ENCODE data around the gene PRKN.

Gene PRKN

DNA sequence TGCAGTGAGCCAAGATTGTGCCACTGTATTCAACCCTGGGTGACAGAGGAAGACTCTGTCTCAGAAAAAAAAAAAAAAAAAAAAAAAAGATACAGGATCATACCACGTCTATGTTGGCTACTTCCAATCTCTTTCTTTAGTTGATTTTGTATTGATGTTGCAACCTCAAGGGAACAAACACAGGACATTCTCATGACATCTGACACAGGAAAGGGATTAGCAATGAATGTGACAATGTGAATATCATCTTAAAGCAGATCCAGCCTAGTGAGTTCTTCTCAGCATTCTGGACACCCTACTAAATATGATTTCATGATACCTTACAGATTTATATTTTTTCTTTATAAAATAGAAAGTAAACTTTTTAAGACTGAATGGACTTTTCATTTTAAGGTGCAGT is 580.3 kb downstream of the PRKN start:
- Histone ChIP-seq H3K4me1 (ENCODE audit: control insufficient read depth in 5 of 5, insufficient read depth in 5 of 5, low read length in 5 of 5) (peaks cover 0 to 10% (median 8%) of the 10 kb centered on the region in 5 donors), H3K27ac (ENCODE audit: low read depth, low read length) (no peak overlapping the region), H3K4me3 (ENCODE audit: low read depth in 1 of 5, low read length in 5 of 5) (no peak overlapping the region), H3K36me3 (ENCODE audit: control insufficient read depth in 5 of 5, insufficient read depth in 5 of 5, low read length in 5 of 5) (no peaks in the 10 kb centered on the region), H3K27me3 (ENCODE audit: control insufficient read depth in 5 of 5, insufficient read depth in 4 of 5, low read length in 5 of 5) (no peaks in the 10 kb centered on the region), H3K9me3 (ENCODE audit: control insufficient read depth in 5 of 5, low read length in 5 of 5) (no peaks in the 10 kb centered on the region), H3K9ac (ENCODE audit: low read length in 5 of 5) (no peak overlapping the region)

DNA sequence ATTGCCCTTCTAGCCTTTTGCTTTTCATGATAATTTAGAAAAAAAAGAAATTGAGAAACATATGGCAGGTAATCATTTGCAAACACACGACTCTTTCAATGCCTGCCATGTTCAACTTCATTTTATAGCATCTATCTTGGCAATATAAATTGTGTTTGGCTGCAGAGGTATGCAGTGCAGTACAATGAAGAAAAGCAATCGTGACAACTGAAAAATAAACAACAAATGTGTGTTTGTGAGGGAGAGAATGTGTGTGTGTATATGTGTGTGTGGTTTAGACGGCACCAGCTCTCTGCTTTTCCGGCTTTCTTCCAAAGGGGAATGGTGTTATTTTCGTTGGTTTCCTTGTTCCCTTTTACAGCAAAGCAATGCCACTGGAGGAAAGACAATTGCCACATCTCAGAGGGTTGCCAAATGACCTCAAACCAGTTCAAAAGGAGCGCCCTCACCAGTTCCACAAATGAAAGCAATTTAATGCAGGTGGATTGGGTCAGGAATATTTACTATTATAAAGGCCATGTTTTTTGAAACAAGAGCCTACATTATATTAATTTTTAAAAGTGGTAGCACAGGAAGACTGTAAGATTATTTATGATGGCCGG is 587.2 kb downstream of the PRKN start:
- Histone ChIP-seq H3K9ac (ENCODE audit: low read length in 5 of 5) (no peak overlapping the region), H3K27me3 (ENCODE audit: control insufficient read depth in 5 of 5, insufficient read depth in 4 of 5, low read length in 5 of 5) (no peaks in the 10 kb centered on the region), H3K36me3 (ENCODE audit: control insufficient read depth in 5 of 5, insufficient read depth in 5 of 5, low read length in 5 of 5) (no peaks in the 10 kb centered on the region), H3K9me3 (ENCODE audit: control insufficient read depth in 5 of 5, low read length in 5 of 5) (peaks cover 3 to 17% (median 14%) of the 10 kb centered on the region in 5 donors), H3K4me1 (ENCODE audit: control insufficient read depth in 5 of 5, insufficient read depth in 5 of 5, low read length in 5 of 5) (no peaks in the 10 kb centered on the region), H3K4me3 (ENCODE audit: low read depth in 1 of 5, low read length in 5 of 5) (no peak overlapping the region), H3K27ac (ENCODE audit: low read depth, low read length) (no peak overlapping the region)

DNA sequence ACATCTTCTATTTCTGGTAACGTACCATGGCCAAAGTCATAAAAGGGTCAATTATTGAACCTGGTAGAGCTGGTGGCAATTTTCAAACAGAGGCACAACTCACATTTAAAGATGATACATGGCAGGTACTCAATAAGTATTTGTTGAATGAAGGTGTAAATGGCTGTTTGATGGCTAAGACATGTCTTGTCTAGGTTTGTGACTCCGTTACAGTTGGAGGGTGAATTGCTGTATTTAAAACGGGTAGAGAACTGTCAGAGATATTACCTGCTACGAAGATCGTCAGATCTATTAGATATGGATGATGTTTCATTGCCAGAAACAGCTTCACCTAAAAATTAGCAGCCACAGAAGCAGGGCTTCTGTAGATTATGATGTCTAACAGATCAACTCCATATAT is 601.9 kb downstream of the PRKN start:
- no peak overlapping the region for H3K27ac ChIP-seq (ENCODE audit: low read depth, low read length)
- H3K9ac ChIP-seq (ENCODE audit: low read length in 5 of 5) = no peak overlapping the region
- no peak overlapping the region for H3K4me3 ChIP-seq (ENCODE audit: low read depth in 1 of 5, low read length in 5 of 5)
- peaks cover 0 to 3% (median 0%) of the 10 kb centered on the region in 5 donors for H3K9me3 ChIP-seq (ENCODE audit: control insufficient read depth in 5 of 5, low read length in 5 of 5)
- H3K4me1 ChIP-seq (ENCODE audit: control insufficient read depth in 5 of 5, insufficient read depth in 5 of 5, low read length in 5 of 5) = peaks cover 0 to under 1% (median 0%) of the 10 kb centered on the region in 5 donors
- H3K27me3 ChIP-seq (ENCODE audit: control insufficient read depth in 5 of 5, insufficient read depth in 4 of 5, low read length in 5 of 5) = no peaks in the 10 kb centered on the region
- H3K36me3 ChIP-seq (ENCODE audit: control insufficient read depth in 5 of 5, insufficient read depth in 5 of 5, low read length in 5 of 5) = no peaks in the 10 kb centered on the region

DNA sequence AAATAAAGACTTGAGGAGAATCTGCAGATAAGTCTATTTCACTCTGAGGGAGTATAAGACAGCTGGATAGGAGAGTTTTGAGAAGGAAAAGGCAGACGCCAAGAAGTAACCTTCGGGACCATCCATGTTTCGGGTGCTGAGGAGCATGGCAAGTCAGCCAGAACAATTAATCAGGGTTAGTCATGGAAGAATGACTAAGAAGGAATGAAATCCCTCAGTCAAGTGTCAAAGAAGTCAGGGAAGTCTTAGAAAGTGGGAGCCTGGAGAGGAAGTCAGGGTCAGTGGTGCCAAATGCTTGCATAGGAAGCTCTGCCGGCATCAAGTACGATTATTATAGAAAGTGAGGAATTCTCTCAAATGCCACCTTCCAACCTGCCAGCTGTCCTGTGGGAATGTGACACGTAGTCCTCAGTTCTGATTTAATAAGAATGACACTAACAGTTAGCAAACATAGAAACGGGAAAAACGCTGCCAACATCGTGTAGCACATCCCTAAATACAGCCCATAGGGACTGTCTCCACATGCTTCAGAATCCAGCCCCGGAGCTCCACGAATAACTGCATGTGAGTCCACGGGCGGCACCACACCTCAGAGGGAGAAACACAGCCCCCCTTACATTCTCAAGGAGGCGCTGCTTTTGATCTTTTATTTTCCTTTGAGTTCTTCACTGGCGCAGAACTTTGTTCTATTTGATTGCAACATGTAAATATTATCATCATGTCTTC is 602.7 kb downstream of the PRKN start:
- H3K27me3 ChIP-seq (ENCODE audit: control insufficient read depth in 5 of 5, insufficient read depth in 4 of 5, low read length in 5 of 5) = no peaks in the 10 kb centered on the region
- no peak overlapping the region for H3K4me3 ChIP-seq (ENCODE audit: low read depth in 1 of 5, low read length in 5 of 5)
- no peaks in the 10 kb centered on the region for H3K36me3 ChIP-seq (ENCODE audit: control insufficient read depth in 5 of 5, insufficient read depth in 5 of 5, low read length in 5 of 5)
- no peak overlapping the region for H3K27ac ChIP-seq (ENCODE audit: low read depth, low read length)
- H3K4me1 ChIP-seq (ENCODE audit: control insufficient read depth in 5 of 5, insufficient read depth in 5 of 5, low read length in 5 of 5) = peaks cover 0 to 8% (median 0%) of the 10 kb centered on the region in 5 donors
- no peak overlapping the region for H3K9ac ChIP-seq (ENCODE audit: low read length in 5 of 5)
- peaks cover 0 to 3% (median 0%) of the 10 kb centered on the region in 5 donors for H3K9me3 ChIP-seq (ENCODE audit: control insufficient read depth in 5 of 5, low read length in 5 of 5)

DNA sequence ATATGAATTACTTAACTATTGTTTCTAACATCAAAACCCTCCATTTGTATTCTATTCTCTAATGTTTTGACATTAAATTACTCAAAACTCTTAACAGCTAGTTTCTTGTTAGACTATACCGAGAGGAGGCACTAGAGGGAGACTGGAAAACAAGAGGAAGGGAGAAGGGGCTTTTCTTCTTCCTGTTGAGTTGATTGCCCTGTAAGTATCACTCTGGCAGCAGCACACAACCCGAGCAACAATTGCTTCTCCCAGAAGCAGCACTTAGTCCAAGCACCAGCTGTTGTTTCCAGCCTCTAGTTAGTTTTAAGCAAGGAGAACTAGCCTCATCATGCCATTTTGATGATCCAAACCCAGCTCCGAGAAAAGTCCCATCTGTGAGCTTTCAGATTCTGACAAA is 603.8 kb downstream of the PRKN start:
- Histone ChIP-seq H3K27ac (ENCODE audit: low read depth, low read length) (no peak overlapping the region), H3K9me3 (ENCODE audit: control insufficient read depth in 5 of 5, low read length in 5 of 5) (peaks cover 0 to 3% (median 0%) of the 10 kb centered on the region in 5 donors)

DNA sequence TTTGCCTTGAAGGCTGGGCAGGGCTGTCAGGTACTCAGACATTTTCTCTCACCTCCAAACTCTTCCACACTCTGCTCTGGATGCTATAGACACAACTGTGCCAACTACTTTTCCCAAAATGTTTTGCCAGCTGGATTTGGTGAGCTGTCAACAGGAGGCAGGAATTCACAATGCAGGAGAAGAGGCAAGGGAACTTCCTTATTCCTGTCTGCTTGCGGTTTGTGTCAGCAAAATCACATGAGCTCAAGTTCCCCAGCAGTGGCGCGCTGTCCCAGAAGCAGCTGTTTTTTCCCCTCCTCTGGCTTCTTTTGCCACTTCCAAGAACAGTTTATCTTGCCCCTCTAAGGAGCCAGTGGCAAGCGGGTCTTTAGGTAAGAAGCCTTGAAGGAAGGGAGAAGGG is 608.2 kb downstream of the PRKN start:
- Histone ChIP-seq H3K9ac (ENCODE audit: low read length in 5 of 5) (peak overlapping the region in 1 of 5 donors; percentile 55), H3K4me3 (ENCODE audit: low read depth in 1 of 5, low read length in 5 of 5) (no peak overlapping the region), H3K27ac (ENCODE audit: low read depth, low read length) (no peak overlapping the region), H3K36me3 (ENCODE audit: control insufficient read depth in 5 of 5, insufficient read depth in 5 of 5, low read length in 5 of 5) (no peaks in the 10 kb centered on the region), H3K9me3 (ENCODE audit: control insufficient read depth in 5 of 5, low read length in 5 of 5) (no peaks in the 10 kb centered on the region), H3K27me3 (ENCODE audit: control insufficient read depth in 5 of 5, insufficient read depth in 4 of 5, low read length in 5 of 5) (no peaks in the 10 kb centered on the region), H3K4me1 (ENCODE audit: control insufficient read depth in 5 of 5, insufficient read depth in 5 of 5, low read length in 5 of 5) (peaks cover 0 to 20% (median 9%) of the 10 kb centered on the region in 5 donors)

More for the DNA sequence above, 603.8 kb downstream of the PRKN start:
- Histone ChIP-seq H3K4me1 (ENCODE audit: control insufficient read depth in 5 of 5, insufficient read depth in 5 of 5, low read length in 5 of 5) (peaks cover 0 to 19% (median 9%) of the 10 kb centered on the region in 5 donors), H3K27me3 (ENCODE audit: control insufficient read depth in 5 of 5, insufficient read depth in 4 of 5, low read length in 5 of 5) (no peaks in the 10 kb centered on the region), H3K9ac (ENCODE audit: low read length in 5 of 5) (no peak overlapping the region), H3K36me3 (ENCODE audit: control insufficient read depth in 5 of 5, insufficient read depth in 5 of 5, low read length in 5 of 5) (no peaks in the 10 kb centered on the region), H3K4me3 (ENCODE audit: low read depth in 1 of 5, low read length in 5 of 5) (no peak overlapping the region)

DNA sequence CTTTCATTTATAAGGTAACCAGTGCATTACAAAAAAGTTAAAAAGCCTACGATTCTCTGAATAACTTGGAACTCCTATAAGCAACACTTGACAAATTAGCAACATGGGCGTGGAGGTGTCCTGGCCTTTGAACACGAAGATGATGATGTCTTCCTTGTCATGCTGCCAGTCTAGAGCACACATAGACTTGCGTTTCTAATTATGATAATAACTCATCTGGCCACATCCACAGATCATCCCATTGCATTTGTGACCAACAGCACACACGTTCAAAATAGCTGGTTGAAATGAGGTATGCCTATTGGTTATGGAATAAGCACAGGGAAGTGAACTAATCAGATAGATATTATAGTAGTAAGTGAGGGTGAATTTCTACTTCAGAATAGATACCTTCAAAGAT is 608.9 kb downstream of the PRKN start:
- Histone ChIP-seq H3K27ac (ENCODE audit: low read depth, low read length) (no peak overlapping the region), H3K4me1 (ENCODE audit: control insufficient read depth in 5 of 5, insufficient read depth in 5 of 5, low read length in 5 of 5) (peaks cover 0 to 20% (median 9%) of the 10 kb centered on the region in 5 donors), H3K36me3 (ENCODE audit: control insufficient read depth in 5 of 5, insufficient read depth in 5 of 5, low read length in 5 of 5) (no peaks in the 10 kb centered on the region), H3K4me3 (ENCODE audit: low read depth in 1 of 5, low read length in 5 of 5) (no peak overlapping the region), H3K9ac (ENCODE audit: low read length in 5 of 5) (no peak overlapping the region), H3K27me3 (ENCODE audit: control insufficient read depth in 5 of 5, insufficient read depth in 4 of 5, low read length in 5 of 5) (no peaks in the 10 kb centered on the region), H3K9me3 (ENCODE audit: control insufficient read depth in 5 of 5, low read length in 5 of 5) (no peaks in the 10 kb centered on the region)

DNA sequence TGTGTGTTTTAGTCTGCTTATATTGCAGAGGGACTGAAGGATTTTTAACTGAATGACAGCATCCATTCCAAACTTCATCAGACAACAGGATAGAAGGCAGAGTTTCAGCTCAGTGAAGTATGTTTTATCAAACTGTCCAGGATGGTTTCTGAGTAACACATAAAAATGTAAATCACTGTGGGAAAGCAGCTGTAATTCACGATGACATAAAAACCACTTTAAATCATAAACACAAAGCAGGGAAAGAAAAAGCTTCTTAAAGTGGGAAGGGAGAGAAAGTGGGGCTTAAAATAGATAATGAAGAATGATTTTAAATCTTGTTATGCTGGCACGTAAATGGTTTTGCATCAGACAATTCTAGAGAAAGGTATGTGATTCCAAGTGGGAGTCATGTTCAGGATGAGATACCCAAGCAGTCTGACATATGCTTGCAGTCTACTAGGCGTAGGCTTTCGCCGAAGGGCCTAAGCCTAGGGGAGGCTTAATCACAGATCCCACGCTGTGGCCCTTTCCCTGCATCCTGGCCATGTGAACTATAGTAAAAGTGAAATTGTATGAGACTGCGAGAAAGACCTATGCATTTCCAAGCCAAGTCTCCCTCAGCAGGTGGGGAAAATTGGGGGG is 610.6 kb downstream of the PRKN start:
- Histone ChIP-seq H3K9me3 (ENCODE audit: control insufficient read depth in 5 of 5, low read length in 5 of 5) (no peaks in the 10 kb centered on the region), H3K4me1 (ENCODE audit: control insufficient read depth in 5 of 5, insufficient read depth in 5 of 5, low read length in 5 of 5) (peaks cover 0 to 20% (median 9%) of the 10 kb centered on the region in 5 donors), H3K27ac (ENCODE audit: low read depth, low read length) (no peak overlapping the region), H3K27me3 (ENCODE audit: control insufficient read depth in 5 of 5, insufficient read depth in 4 of 5, low read length in 5 of 5) (no peaks in the 10 kb centered on the region), H3K4me3 (ENCODE audit: low read depth in 1 of 5, low read length in 5 of 5) (no peak overlapping the region), H3K9ac (ENCODE audit: low read length in 5 of 5) (no peak overlapping the region), H3K36me3 (ENCODE audit: control insufficient read depth in 5 of 5, insufficient read depth in 5 of 5, low read length in 5 of 5) (no peaks in the 10 kb centered on the region)

DNA sequence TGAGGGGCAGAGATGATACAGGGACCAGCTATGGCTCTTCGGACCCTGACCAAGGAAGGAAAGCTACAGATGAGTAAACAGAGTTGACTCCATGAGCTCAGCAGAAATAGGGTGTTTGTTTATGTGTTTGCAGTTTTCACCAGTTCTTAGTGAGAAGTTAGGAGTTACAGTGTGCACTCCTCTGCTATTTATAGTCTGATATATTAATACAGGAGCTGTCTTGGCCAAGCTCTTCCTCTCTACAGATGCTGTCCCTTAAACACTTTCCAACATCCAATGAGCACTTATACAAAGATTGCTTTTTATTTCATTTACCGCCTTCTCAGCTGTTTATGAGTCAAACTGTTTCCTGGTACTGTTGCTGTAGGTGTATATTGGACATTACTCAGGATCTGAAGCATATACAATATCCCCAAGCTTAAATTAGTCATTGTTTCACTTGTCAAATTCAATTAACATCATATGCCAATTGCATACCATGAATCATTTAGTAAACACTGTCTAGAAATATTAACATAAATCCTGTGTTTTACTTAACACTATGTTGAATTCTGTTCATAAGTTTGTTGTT is 618.0 kb downstream of the PRKN start:
- Histone ChIP-seq H3K4me3 (ENCODE audit: low read depth in 1 of 5, low read length in 5 of 5) (no peak overlapping the region), H3K9ac (ENCODE audit: low read length in 5 of 5) (no peak overlapping the region), H3K27ac (ENCODE audit: low read depth, low read length) (no peak overlapping the region), H3K4me1 (ENCODE audit: control insufficient read depth in 5 of 5, insufficient read depth in 5 of 5, low read length in 5 of 5) (no peaks in the 10 kb centered on the region), H3K36me3 (ENCODE audit: control insufficient read depth in 5 of 5, insufficient read depth in 5 of 5, low read length in 5 of 5) (no peaks in the 10 kb centered on the region), H3K9me3 (ENCODE audit: control insufficient read depth in 5 of 5, low read length in 5 of 5) (no peaks in the 10 kb centered on the region), H3K27me3 (ENCODE audit: control insufficient read depth in 5 of 5, insufficient read depth in 4 of 5, low read length in 5 of 5) (no peaks in the 10 kb centered on the region)

DNA sequence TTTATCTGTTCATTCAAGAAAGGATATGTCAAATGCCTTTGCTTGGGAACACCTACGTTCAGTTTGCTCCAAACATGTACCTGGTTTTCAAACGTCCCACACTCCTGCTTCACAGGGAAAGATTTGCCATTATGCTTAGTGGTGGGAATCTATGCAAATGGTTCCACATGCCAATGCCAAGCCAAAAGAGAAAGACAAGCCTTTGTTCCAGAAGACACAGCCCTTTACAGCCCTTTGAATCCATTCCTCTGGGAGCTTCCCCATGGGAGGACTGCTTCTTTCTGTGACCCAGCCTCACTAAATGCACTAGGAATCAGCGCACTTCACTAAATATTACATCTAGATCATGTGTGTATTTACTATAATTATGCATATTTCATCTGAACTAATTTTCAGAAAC is 619.5 kb downstream of the PRKN start:
- H3K4me3 ChIP-seq (ENCODE audit: low read depth in 1 of 5, low read length in 5 of 5) = no peak overlapping the region
- H3K27ac ChIP-seq (ENCODE audit: low read depth, low read length) = no peak overlapping the region
- H3K9me3 ChIP-seq (ENCODE audit: control insufficient read depth in 5 of 5, low read length in 5 of 5) = no peaks in the 10 kb centered on the region
- H3K9ac ChIP-seq (ENCODE audit: low read length in 5 of 5) = no peak overlapping the region
- no peaks in the 10 kb centered on the region for H3K4me1 ChIP-seq (ENCODE audit: control insufficient read depth in 5 of 5, insufficient read depth in 5 of 5, low read length in 5 of 5)
- no peaks in the 10 kb centered on the region for H3K36me3 ChIP-seq (ENCODE audit: control insufficient read depth in 5 of 5, insufficient read depth in 5 of 5, low read length in 5 of 5)
- H3K27me3 ChIP-seq (ENCODE audit: control insufficient read depth in 5 of 5, insufficient read depth in 4 of 5, low read length in 5 of 5) = no peaks in the 10 kb centered on the region
